Mononuclear cell (primary cell): Measurements from ENCODE around the gene TBC1D2B. TPM values are rescaled to one million over a fixed set of nuclear protein-coding genes. Genes with fewer than 3 reads are reported as not detected.

Experiments used
- H3K27me3 ChIP-seq: 2 replicates; pipeline ENCODE4 v1.6.0; 2011; ENCODE audit warnings: low read length, control low read depth; ENCODE audit not compliant: insufficient read depth
- H3K4me1 ChIP-seq: 2 replicates; pipeline ENCODE4 v1.5.1; 2011; ENCODE audit warnings: mild to moderate bottlenecking, low read length, control low read depth; ENCODE audit not compliant: insufficient read depth
- H3K4me3 ChIP-seq: 2 replicates; pipeline ENCODE4 v1.5.1; 2011; ENCODE audit warnings: mild to moderate bottlenecking, low read length, moderate library complexity
- H3K9me3 ChIP-seq: 2 replicates; pipeline ENCODE4 v1.5.1; 2011; ENCODE audit warnings: low read depth, mild to moderate bottlenecking, control low read depth, low read length
- total RNA-seq: library from RNA; depleted of rRNA; stranded (reverse); fragments of >200 nt; gene quantifications from one replicate; pipeline ENCODE4 v1.2.3, GENCODE V29; 2012

TBC1D2B gene
- total RNA-seq, 1 donor, result 38.1 TPM

- peaks cover 89% of the 10 kb centered on the region for H3K4me1 ChIP-seq
- no peaks in the 10 kb centered on the region for H3K9me3 ChIP-seq
- H3K27me3 ChIP-seq, result no peaks in the 10 kb centered on the region
- no peak overlapping the region for H3K4me3 ChIP-seq
Observed at GRCh38 chr15:78070049-78070700, 7.3 kb downstream of the TBC1D2B start.

GRCh38 chr15:78069462-78070029, 8.0 kb downstream of the TBC1D2B start:
- peaks cover 90% of the 10 kb centered on the region for H3K4me1 ChIP-seq
- H3K27me3 ChIP-seq, result no peaks in the 10 kb centered on the region
- no peaks in the 10 kb centered on the region for H3K9me3 ChIP-seq
- H3K4me3 ChIP-seq, result no peak overlapping the region

- no peak overlapping the region for H3K4me3 ChIP-seq
Observed at GRCh38 chr15:78069052-78069414, 8.5 kb downstream of the TBC1D2B start.

GRCh38 chr15:78067328-78068228, 9.9 kb downstream of the TBC1D2B start:
- Histone ChIP-seq H3K27me3 (no peaks in the 10 kb centered on the region), H3K4me1 (peaks cover 94% of the 10 kb centered on the region), H3K9me3 (no peaks in the 10 kb centered on the region), H3K4me3 (no peak overlapping the region)

More at GRCh38 chr15:78069052-78069414, 8.5 kb downstream of the TBC1D2B start:
- Histone ChIP-seq H3K4me1 (peaks cover 94% of the 10 kb centered on the region), H3K27me3 (no peaks in the 10 kb centered on the region), H3K9me3 (no peaks in the 10 kb centered on the region)

- Histone ChIP-seq H3K27me3 (no peaks in the 10 kb centered on the region), H3K4me1 (peaks cover 90% of the 10 kb centered on the region), H3K9me3 (no peaks in the 10 kb centered on the region), H3K4me3 (no peak overlapping the region)
Observed at GRCh38 chr15:78065973-78066946, 11.3 kb downstream of the TBC1D2B start.

- no peaks in the 10 kb centered on the region for H3K27me3 ChIP-seq
- H3K4me1 ChIP-seq, result peaks cover 90% of the 10 kb centered on the region
- H3K9me3 ChIP-seq, result no peaks in the 10 kb centered on the region
- no peak overlapping the region for H3K4me3 ChIP-seq
Observed at GRCh38 chr15:78065284-78065872, 12.1 kb downstream of the TBC1D2B start.

GRCh38 chr15:78064544-78064943, 13.0 kb downstream of the TBC1D2B start:
- Histone ChIP-seq H3K9me3 (no peaks in the 10 kb centered on the region), H3K4me1 (peaks cover 87% of the 10 kb centered on the region), H3K4me3 (no peak overlapping the region), H3K27me3 (no peaks in the 10 kb centered on the region)

- H3K9me3 ChIP-seq, result no peaks in the 10 kb centered on the region
- H3K4me1 ChIP-seq, result peaks cover 87% of the 10 kb centered on the region
- no peaks in the 10 kb centered on the region for H3K27me3 ChIP-seq
- no peak overlapping the region for H3K4me3 ChIP-seq
Observed at GRCh38 chr15:78063970-78064385, 13.5 kb downstream of the TBC1D2B start.

- H3K4me1 ChIP-seq, result peaks cover 87% of the 10 kb centered on the region
- no peaks in the 10 kb centered on the region for H3K9me3 ChIP-seq
- no peaks in the 10 kb centered on the region for H3K27me3 ChIP-seq
- no peak overlapping the region for H3K4me3 ChIP-seq
Observed at GRCh38 chr15:78063217-78063616, 14.3 kb downstream of the TBC1D2B start.

- Histone ChIP-seq H3K4me3 (no peak overlapping the region), H3K4me1 (peaks cover 87% of the 10 kb centered on the region), H3K27me3 (no peaks in the 10 kb centered on the region), H3K9me3 (no peaks in the 10 kb centered on the region)
Observed at GRCh38 chr15:78061963-78062427, 15.5 kb downstream of the TBC1D2B start.

- Histone ChIP-seq H3K9me3 (no peaks in the 10 kb centered on the region), H3K27me3 (no peaks in the 10 kb centered on the region), H3K4me3 (no peak overlapping the region), H3K4me1 (peaks cover 87% of the 10 kb centered on the region)
Observed at GRCh38 chr15:78060232-78060631, 17.3 kb downstream of the TBC1D2B start.

GRCh38 chr15:78059110-78059839, 18.2 kb downstream of the TBC1D2B start:
- H3K4me3 ChIP-seq, result no peak overlapping the region
- H3K4me1 ChIP-seq, result peaks cover 85% of the 10 kb centered on the region
- H3K27me3 ChIP-seq, result no peaks in the 10 kb centered on the region
- no peaks in the 10 kb centered on the region for H3K9me3 ChIP-seq

GRCh38 chr15:78058401-78058935, 19.0 kb downstream of the TBC1D2B start:
- H3K27me3 ChIP-seq, result no peaks in the 10 kb centered on the region
- H3K9me3 ChIP-seq, result no peaks in the 10 kb centered on the region
- peaks cover 83% of the 10 kb centered on the region for H3K4me1 ChIP-seq
- no peak overlapping the region for H3K4me3 ChIP-seq
